ENCODE data around the gene ZBTB16. TPM values are rescaled to one million over a fixed set of nuclear protein-coding genes. Genes with fewer than 3 reads are reported as not detected.

The ZBTB16 gene
- total RNA-seq, result 1 to 10 TPM in 1 of 2 experiments, under 1 TPM in 1; 0.96 to 1.4 TPM

- ChIA-PET POLR2A (interaction anchor here (0.5 kb wide), 1 partner anchor 90 kb away, joined by 3 read pairs; no protein-coding TSS in a partner anchor), CTCF (no interaction called here)
Measured at GRCh38 chr11:114059278-114059983, at the start of gene ZBTB16. ZBTB16 (plus strand) TSS chr11:114059711; CDS start chr11:114063301, 3,590 bp downstream.

- ChIA-PET POLR2A (no interaction called here), CTCF (no interaction called here)
Measured at GRCh38 chr11:114010931-114011330, 48.6 kb upstream of the ZBTB16 start.

GRCh38 chr11:114011443-114011842 lies 48.1 kb upstream of the ZBTB16 start:
- ChIA-PET POLR2A (no interaction called here), CTCF (no interaction called here)

- ChIA-PET CTCF (interaction anchor here (0.8 kb wide), 1 partner anchor 157 kb away, joined by 3 read pairs; no protein-coding TSS in a partner anchor), POLR2A (no interaction called here)
Measured at GRCh38 chr11:114015117-114015516, 44.4 kb upstream of the ZBTB16 start.

GRCh38 chr11:114016986-114017385 lies 42.5 kb upstream of the ZBTB16 start:
- CTCF ChIA-PET, result no interaction called here

GRCh38 chr11:114017723-114018122 lies 41.8 kb upstream of the ZBTB16 start:
- ChIA-PET CTCF (no interaction called here), POLR2A (no interaction called here)

More at GRCh38 chr11:114016986-114017385, 42.5 kb upstream of the ZBTB16 start:
- POLR2A ChIA-PET, result no interaction called here

- ChIA-PET CTCF (no interaction called here), POLR2A (no interaction called here)
Measured at GRCh38 chr11:114019046-114019445, 40.5 kb upstream of the ZBTB16 start.

GRCh38 chr11:114019574-114019973 lies 39.9 kb upstream of the ZBTB16 start:
- ChIA-PET CTCF (no interaction called here), POLR2A (no interaction called here)

- ChIA-PET CTCF (no interaction called here), POLR2A (no interaction called here)
Measured at GRCh38 chr11:114025329-114025907, 34.1 kb upstream of the ZBTB16 start.

- CTCF ChIA-PET, result interaction anchor here (0.7 to 1.2 kb wide), 2 partner anchors 18 to 235 kb away, joined by 3 read pairs; no protein-coding TSS in a partner anchor
- POLR2A ChIA-PET, result no interaction called here
Measured at GRCh38 chr11:114026355-114026754, 33.2 kb upstream of the ZBTB16 start.

- ChIA-PET CTCF (interaction anchor here (1.2 to 2.4 kb wide), 2 partner anchors 17 to 233 kb away, joined by 3 to 7 read pairs; no protein-coding TSS in a partner anchor), POLR2A (no interaction called here)
Measured at GRCh38 chr11:114027391-114027790, 32.1 kb upstream of the ZBTB16 start.

- POLR2A ChIA-PET, result no interaction called here
- CTCF ChIA-PET, result interaction anchor here (2.4 kb wide), 1 partner anchor 233 kb away, joined by 7 read pairs; no protein-coding TSS in a partner anchor
Measured at GRCh38 chr11:114027926-114028325, 31.6 kb upstream of the ZBTB16 start.

- ChIA-PET POLR2A (no interaction called here), CTCF (no interaction called here)
Measured at GRCh38 chr11:114031246-114031966, 28.1 kb upstream of the ZBTB16 start.

- POLR2A ChIA-PET, result no interaction called here
- CTCF ChIA-PET, result no interaction called here
Measured at GRCh38 chr11:114031967-114032320, 27.6 kb upstream of the ZBTB16 start.

- ChIA-PET CTCF (no interaction called here), POLR2A (no interaction called here)
Measured at GRCh38 chr11:114033066-114033465, 26.4 kb upstream of the ZBTB16 start.

GRCh38 chr11:114033572-114033971 lies 25.9 kb upstream of the ZBTB16 start:
- CTCF ChIA-PET, result interaction anchor here (6.9 kb wide), 1 partner anchor 227 kb away, joined by 44 read pairs; no protein-coding TSS in a partner anchor
- POLR2A ChIA-PET, result no interaction called here

- POLR2A ChIA-PET, result no interaction called here
- CTCF ChIA-PET, result interaction anchor here (1.4 to 6.9 kb wide), 3 partner anchors 145 to 226 kb away, joined by 4 to 44 read pairs (median 6); no protein-coding TSS in a partner anchor
Measured at GRCh38 chr11:114034956-114035355, 24.6 kb upstream of the ZBTB16 start.

- CTCF ChIA-PET, result interaction anchor here (1.1 to 6.9 kb wide), 4 partner anchors 8 to 225 kb away, joined by 3 to 44 read pairs (median 5); no protein-coding TSS in a partner anchor
- POLR2A ChIA-PET, result no interaction called here
Measured at GRCh38 chr11:114036147-114036811, 23.2 kb upstream of the ZBTB16 start.

GRCh38 chr11:114036958-114037357 lies 22.6 kb upstream of the ZBTB16 start:
- CTCF ChIA-PET, result interaction anchor here (6.9 kb wide), 1 partner anchor 224 kb away, joined by 44 read pairs; no protein-coding TSS in a partner anchor
- POLR2A ChIA-PET, result no interaction called here

GRCh38 chr11:114039551-114039950 lies 20.0 kb upstream of the ZBTB16 start:
- ChIA-PET POLR2A (no interaction called here), CTCF (interaction anchor here (6.9 kb wide), 1 partner anchor 221 kb away, joined by 44 read pairs; no protein-coding TSS in a partner anchor)
